ENCODE results near the gene SLC10A1. TPM values are rescaled to one million over a fixed set of nuclear protein-coding genes. Genes with fewer than 3 reads are reported as not detected.

Gene SLC10A1
- total RNA-seq, 4 donors from 2014 or later = not detected

GRCh38 chr14:69772082-69773017, 24.7 kb downstream of the SLC10A1 start:
- intact Hi-C loops (cut with DNase I) = no loop called here
- H3K4me1 ChIP-seq = peaks cover 15 to 33% of the 10 kb centered on the region in 2 donors
- 90% methylated on average over 11 of the region's 11 CpGs for WGBS, 2 donors
- H3K27me3 ChIP-seq = no peaks in the 10 kb centered on the region
- peaks cover 64 to 73% of the 10 kb centered on the region in 2 donors for H3K36me3 ChIP-seq
- no peak overlapping the region for H3K4me3 ChIP-seq (replicated peaks in 1 of 3)
- TF ChIP-seq POLR2A (IDR thresholded peaks at IDR 0.05) = no peak
- TF ChIP-seq, protein P1, sequence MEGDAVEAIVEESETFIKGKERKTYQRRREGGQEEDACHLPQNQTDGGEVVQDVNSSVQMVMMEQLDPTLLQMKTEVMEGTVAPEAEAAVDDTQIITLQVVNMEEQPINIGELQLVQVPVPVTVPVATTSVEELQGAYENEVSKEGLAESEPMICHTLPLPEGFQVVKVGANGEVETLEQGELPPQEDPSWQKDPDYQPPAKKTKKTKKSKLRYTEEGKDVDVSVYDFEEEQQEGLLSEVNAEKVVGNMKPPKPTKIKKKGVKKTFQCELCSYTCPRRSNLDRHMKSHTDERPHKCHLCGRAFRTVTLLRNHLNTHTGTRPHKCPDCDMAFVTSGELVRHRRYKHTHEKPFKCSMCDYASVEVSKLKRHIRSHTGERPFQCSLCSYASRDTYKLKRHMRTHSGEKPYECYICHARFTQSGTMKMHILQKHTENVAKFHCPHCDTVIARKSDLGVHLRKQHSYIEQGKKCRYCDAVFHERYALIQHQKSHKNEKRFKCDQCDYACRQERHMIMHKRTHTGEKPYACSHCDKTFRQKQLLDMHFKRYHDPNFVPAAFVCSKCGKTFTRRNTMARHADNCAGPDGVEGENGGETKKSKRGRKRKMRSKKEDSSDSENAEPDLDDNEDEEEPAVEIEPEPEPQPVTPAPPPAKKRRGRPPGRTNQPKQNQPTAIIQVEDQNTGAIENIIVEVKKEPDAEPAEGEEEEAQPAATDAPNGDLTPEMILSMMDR (IDR thresholded peaks at IDR 0.05) = no peak
- H3K27ac ChIP-seq = no peak overlapping the region
- no peaks in the 10 kb centered on the region for H3K9me3 ChIP-seq
- no peak for DNase-seq

DNA sequence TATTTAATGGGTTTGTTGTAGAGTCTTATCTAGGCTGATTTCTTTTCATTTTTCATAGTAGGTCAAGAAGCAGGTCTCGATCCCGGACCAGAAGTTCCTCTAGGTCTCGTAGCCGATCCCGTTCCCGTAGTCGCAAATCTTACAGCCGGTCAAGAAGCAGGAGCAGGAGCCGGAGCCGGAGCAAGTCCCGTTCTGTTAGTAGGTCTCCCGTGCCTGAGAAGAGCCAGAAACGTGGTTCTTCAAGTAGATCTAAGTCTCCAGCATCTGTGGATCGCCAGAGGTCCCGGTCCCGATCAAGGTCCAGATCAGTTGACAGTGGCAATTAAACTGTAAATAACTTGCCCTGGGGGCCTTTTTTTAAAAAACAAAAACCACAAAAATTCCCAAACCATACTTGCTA, 25.9 kb downstream of the SLC10A1 start:
- H3K36me3 ChIP-seq = peaks cover 60 to 65% of the 10 kb centered on the region in 2 donors
- WGBS, 2 donors = 95% methylated on average over 16 of the region's 16 CpGs
- DNase-seq = no peak
- H3K9me3 ChIP-seq = no peaks in the 10 kb centered on the region
- H3K4me3 ChIP-seq (replicated peaks in 1 of 3) = no peak overlapping the region
- intact Hi-C loops (cut with DNase I) = no loop called here
- no peak for TF ChIP-seq POLR2A (IDR thresholded peaks at IDR 0.05)
- TF ChIP-seq, protein P1 (IDR thresholded peaks at IDR 0.05) = no peak
- no peaks in the 10 kb centered on the region for H3K27me3 ChIP-seq
- no peak overlapping the region for H3K27ac ChIP-seq
- peaks cover 15 to 33% of the 10 kb centered on the region in 2 donors for H3K4me1 ChIP-seq

DNA sequence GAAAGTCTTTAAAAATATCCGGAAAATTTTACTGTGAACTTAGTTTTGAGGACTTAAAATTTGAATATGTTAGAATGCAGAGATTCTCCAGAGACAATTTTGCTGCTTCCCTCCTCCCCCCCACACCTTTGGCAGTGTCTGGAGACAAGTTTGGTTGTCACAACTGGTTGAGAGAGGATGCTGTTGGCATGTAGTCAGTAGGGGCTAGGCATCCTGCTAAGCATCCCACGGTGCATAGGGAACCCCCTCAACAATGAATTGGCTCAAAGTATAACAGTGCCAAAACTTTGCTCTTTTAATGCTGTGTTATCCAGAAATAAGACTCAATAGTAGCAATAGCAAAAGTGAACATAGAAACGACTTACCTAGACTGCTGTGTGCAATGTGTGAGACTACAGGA, 26.5 kb downstream of the SLC10A1 start:
- H3K4me3 ChIP-seq (replicated peaks in 1 of 3) = no peak overlapping the region
- no peak for DNase-seq
- H3K27me3 ChIP-seq = no peaks in the 10 kb centered on the region
- no peak for TF ChIP-seq POLR2A (IDR thresholded peaks at IDR 0.05)
- TF ChIP-seq, protein P1 (IDR thresholded peaks at IDR 0.05) = no peak
- intact Hi-C loops (cut with DNase I) = no loop called here
- H3K9me3 ChIP-seq = no peaks in the 10 kb centered on the region
- H3K27ac ChIP-seq = no peak overlapping the region
- H3K36me3 ChIP-seq = peaks cover 60 to 61% of the 10 kb centered on the region in 2 donors
- 85 to 86% methylated on average over 3 of the region's 3 CpGs for WGBS, 2 donors
- H3K4me1 ChIP-seq = peaks cover 15 to 33% of the 10 kb centered on the region in 2 donors

DNA sequence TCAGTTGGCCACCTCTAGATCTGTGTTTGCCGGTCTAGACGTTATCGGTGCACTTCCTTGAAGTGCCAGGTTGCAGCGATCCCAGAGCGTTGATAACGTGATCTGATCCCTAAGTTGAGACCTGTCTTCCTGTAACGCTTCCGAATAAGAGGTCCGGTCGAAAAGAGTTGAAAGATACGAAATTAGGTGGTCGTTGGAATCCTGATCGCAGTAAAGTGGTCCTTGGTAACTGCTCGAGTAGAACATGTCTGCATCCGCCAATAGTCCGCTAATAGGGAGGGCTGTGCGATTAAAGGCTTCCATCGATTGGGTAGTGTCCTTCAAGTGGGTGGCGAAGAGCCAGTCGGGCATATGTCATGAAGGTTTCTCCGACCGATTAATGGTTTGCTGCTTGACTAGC, 27.4 kb downstream of the SLC10A1 start:
- Histone ChIP-seq H3K36me3 (peaks cover 60% of the 10 kb centered on the region in 2 donors), H3K4me3 (replicated peaks in 1 of 3) (no peak overlapping the region), H3K9me3 (no peaks in the 10 kb centered on the region), H3K4me1 (peaks cover 15 to 33% of the 10 kb centered on the region in 2 donors), H3K27me3 (no peaks in the 10 kb centered on the region), H3K27ac (no peak overlapping the region)
- 90 to 94% methylated on average over 22 of the region's 22 CpGs for WGBS, 2 donors
- TF ChIP-seq, protein P1 (IDR thresholded peaks at IDR 0.05) = no peak
- TF ChIP-seq POLR2A (IDR thresholded peaks at IDR 0.05) = no peak
- peak in 1 of 2 donors; percentile 3 for DNase-seq
- intact Hi-C loops (cut with DNase I) = loop anchor here (10.0 kb wide), 1 partner anchor 375 kb away; the partner anchor contains the start of genes ERH and SLC39A9

DNA sequence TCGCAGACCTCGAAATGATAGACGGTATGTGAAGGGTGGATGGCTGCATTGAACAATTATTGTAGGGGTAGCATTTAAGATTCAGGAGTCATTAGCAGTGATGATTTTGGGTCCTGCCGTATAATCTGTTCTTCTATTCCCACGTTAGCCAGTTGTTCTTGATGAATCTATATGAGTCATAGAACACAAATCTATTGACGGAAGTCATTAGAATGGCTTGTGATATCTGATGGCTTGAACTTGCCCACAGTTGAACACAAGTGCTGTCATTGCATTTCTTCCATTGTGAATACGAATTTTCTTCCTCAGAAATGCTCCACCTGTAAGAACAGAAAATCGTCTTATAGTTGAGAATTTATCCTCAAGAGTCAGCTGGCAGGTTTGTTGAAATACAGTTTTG, 28.2 kb downstream of the SLC10A1 start:
- intact Hi-C loops (cut with DNase I) = loop anchor here (10.0 kb wide), 1 partner anchor 374 kb away; the partner anchor contains the start of genes ERH and SLC39A9
- WGBS, 2 donors = 88 to 90% methylated on average over 8 of the region's 8 CpGs
- DNase-seq = no peak
- peak overlapping the region in 1 of 3 donors; percentile 98 for H3K4me3 ChIP-seq (replicated peaks in 1 of 3)
- no peak for TF ChIP-seq POLR2A (IDR thresholded peaks at IDR 0.05)
- TF ChIP-seq, protein P1 (IDR thresholded peaks at IDR 0.05) = no peak
- no peaks in the 10 kb centered on the region for H3K9me3 ChIP-seq
- H3K27ac ChIP-seq = no peak overlapping the region
- peaks cover 15 to 33% of the 10 kb centered on the region in 2 donors for H3K4me1 ChIP-seq
- H3K36me3 ChIP-seq = peaks cover 54 to 58% of the 10 kb centered on the region in 2 donors
- no peaks in the 10 kb centered on the region for H3K27me3 ChIP-seq

Measured in thyroid gland (tissue), 4 donors.